Body of pancreas (tissue), 4 donors: Measurements from ENCODE around the gene VWA8. TPM values are rescaled to one million over a fixed set of nuclear protein-coding genes. Genes with fewer than 3 reads are reported as not detected.

Experiments
- ATAC-seq: fragments of 150-250 bp; one replicate; pipeline ENCODE4 v1.9.1; 2016
- DNase-seq, 4 donors: peaks; one replicate each; pipeline ENCODE4 v3.0.0-alpha.2; 2019
- H3K27ac ChIP-seq, 4 donors: fragments of 200-600 bp; sonication (generic); 1 replicate in 3 of 4; 2 replicates in 1 of 4; pipeline versions ENCODE4 v1.5.1 to v1.6.1; 2016 to 2019; ENCODE audit warnings: mild to moderate bottlenecking in 1 of 4, mixed read lengths in 1 of 4, moderate library complexity in 1 of 4
- H3K27me3 ChIP-seq, 2 donors: fragments of 200-600 bp; sonication (generic); one replicate each; pipeline ENCODE4 v1.6.0; 2016; ENCODE audit warnings: mild to moderate bottlenecking in 1 of 2
- H3K36me3 ChIP-seq, 2 donors: fragments of 200-600 bp; sonication (generic); replicated peaks in 1 of 2; 2 replicates each; pipeline ENCODE4 v1.5.1; 2016; ENCODE audit warnings: low read depth in 2 of 2; ENCODE audit not compliant: insufficient read depth in 1 of 2
- H3K4me1 ChIP-seq: fragments of 200-600 bp; sonication (generic); one replicate; pipeline ENCODE4 v1.6.0; 2016
- H3K4me3 ChIP-seq, 2 donors: fragments of 200-600 bp; sonication (generic); 1 replicate in 1 of 2; 2 replicates in 1 of 2; pipeline ENCODE4 v1.5.1; 2016 to 2019
- H3K9me3 ChIP-seq, 3 donors: fragments of 200-600 bp; sonication (generic); 1 replicate in 2 of 3; 2 replicates in 1 of 3; pipeline ENCODE4 v1.5.1; 2016
- CTCF ChIP-seq, 7 experiments: fragments of 450-650 bp in 4 of 7; fragments of 200-600 bp in 3 of 7; sonication (generic) in 3 of 7; IDR thresholded peaks; one replicate each; pipeline ENCODE4 v1.5.1; 2016 to 2019; ENCODE audit warnings: antibody characterized with exemption in 7 of 7
- POLR2A ChIP-seq, 3 donors: fragments of 450-650 bp; IDR thresholded peaks; one replicate each; pipeline ENCODE4 v1.6.1; 2016; ENCODE audit warnings: antibody characterized with exemption in 3 of 3, mild to moderate bottlenecking in 2 of 3
- WGBS, 2 donors: methylation state at CpG; one replicate each; pipeline ENCODE4 v1.1.5; 2017; 5-methylcytosine and 5-hydroxymethylcytosine counted together
- intact Hi-C: fragments of 100-400 bp; cut with DNase I; formaldehyde crosslinking; loops from one replicate; pipeline ENCODE4 v1.15.1; 2023
- total RNA-seq, 2 donors: library from RNA; depleted of rRNA; stranded (reverse); fragments of >200 nt; gene quantifications; one replicate each; pipeline ENCODE4 v1.1.0, GENCODE V29; 2016

Gene VWA8
- total RNA-seq, 2 donors from 2014 or later = 15.8 to 29.3 TPM

- 93 to 94% methylated on average over 3 of the region's 3 CpGs for WGBS, 2 donors
- ATAC-seq = no peak
- no peaks in the 10 kb centered on the region for H3K9me3 ChIP-seq
- no peak overlapping the region for H3K27ac ChIP-seq
- H3K27me3 ChIP-seq = no peaks in the 10 kb centered on the region
- no peak overlapping the region for H3K4me3 ChIP-seq
- intact Hi-C loops = no loop called here
- peaks cover 8% of the 10 kb centered on the region for H3K4me1 ChIP-seq
- H3K36me3 ChIP-seq = no peaks in the 10 kb centered on the region
- DNase-seq = no peak
- TF ChIP-seq CTCF (IDR thresholded peaks at IDR 0.05) = no peak
- TF ChIP-seq POLR2A (IDR thresholded peaks at IDR 0.05) = no peak
These were observed 344.8 kb downstream of the VWA8 start for GRCh38 chr13:41616151-41616550.

- Histone ChIP-seq H3K4me1 (peaks cover 8% of the 10 kb centered on the region), H3K27me3 (no peaks in the 10 kb centered on the region), H3K4me3 (no peak overlapping the region), H3K27ac (no peak overlapping the region), H3K36me3 (no peaks in the 10 kb centered on the region), H3K9me3 (no peaks in the 10 kb centered on the region)
- DNase-seq (no peak), ATAC-seq (no peak)
- intact Hi-C loops = no loop called here
- no peak for TF ChIP-seq CTCF (IDR thresholded peaks at IDR 0.05)
- no peak for TF ChIP-seq POLR2A (IDR thresholded peaks at IDR 0.05)
These were observed 345.4 kb downstream of the VWA8 start for GRCh38 chr13:41615528-41615855.

- intact Hi-C loops = no loop called here
- peak overlapping the region in 2 of 4 donors; percentile 4 to 38 for H3K27ac ChIP-seq
- H3K36me3 ChIP-seq = no peaks in the 10 kb centered on the region
- 92 to 93% methylated on average over 4 to 7 of the region's 7 CpGs for WGBS, 2 donors
- H3K4me1 ChIP-seq = peaks cover 8% of the 10 kb centered on the region
- no peak for DNase-seq
- H3K4me3 ChIP-seq = no peak overlapping the region
- no peaks in the 10 kb centered on the region for H3K27me3 ChIP-seq
- H3K9me3 ChIP-seq = no peaks in the 10 kb centered on the region
- ATAC-seq = no peak
- TF ChIP-seq POLR2A (IDR thresholded peaks at IDR 0.05) (no peak), CTCF (IDR thresholded peaks at IDR 0.05) (no peak)
These were observed 346.0 kb downstream of the VWA8 start for GRCh38 chr13:41614671-41615527.

GRCh38 chr13:41613984-41614661 is 346.8 kb downstream of the VWA8 start:
- ATAC-seq = peak; percentile 58
- Histone ChIP-seq H3K4me3 (no peak overlapping the region), H3K9me3 (no peaks in the 10 kb centered on the region), H3K36me3 (no peaks in the 10 kb centered on the region), H3K27ac (peak overlapping the region in 2 of 4 donors; percentile 4 to 38), H3K4me1 (peaks cover 8% of the 10 kb centered on the region), H3K27me3 (no peaks in the 10 kb centered on the region)
- WGBS, 2 donors = 26 to 38% methylated on average over 10 to 12 of the region's 12 CpGs
- TF ChIP-seq CTCF (IDR thresholded peaks at IDR 0.05) (no peak), POLR2A (IDR thresholded peaks at IDR 0.05) (no peak)
- DNase-seq = peak; percentile 18 to 43 (median 30)
- intact Hi-C loops = no loop called here
